ENCODE measurements around the gene HMG20A.
"Not testable (repeated sequence)": the region's sequence is repeated elsewhere in the genome, so short reads cannot be mapped to it uniquely, and the experiment has no call there.

HMG20A gene

GRCh38 chr15:77420610-77421369 lies at the start of gene HMG20A:
Gene HMG20A (plus strand): TSS chr15:77420888. CDS start chr15:77458408, 37,520 bp downstream.
- peak; percentile 10 to 11 for DNase-seq (ENCODE audit: low read depth in 2 of 2)

GRCh38 chr15:77371850-77372563 lies 48.7 kb upstream of the HMG20A start:
- no peak for DNase-seq (ENCODE audit: low read depth in 2 of 2)

- no peak for DNase-seq (ENCODE audit: low read depth in 2 of 2)
Measured at GRCh38 chr15:77373441-77373840, 47.2 kb upstream of the HMG20A start.

GRCh38 chr15:77375133-77375532 lies 45.6 kb upstream of the HMG20A start:
- no peak for DNase-seq (ENCODE audit: low read depth in 2 of 2)

- DNase-seq (ENCODE audit: low read depth in 2 of 2), result no peak
Measured at GRCh38 chr15:77376770-77377169, 43.9 kb upstream of the HMG20A start.

GRCh38 chr15:77380033-77380432 lies 40.7 kb upstream of the HMG20A start:
- no peak for DNase-seq (ENCODE audit: low read depth in 2 of 2)

- no peak for DNase-seq (ENCODE audit: low read depth in 2 of 2)
Measured at GRCh38 chr15:77384086-77384485, 36.6 kb upstream of the HMG20A start.

- DNase-seq (ENCODE audit: low read depth in 2 of 2), result no peak
Measured at GRCh38 chr15:77384589-77385359, 35.9 kb upstream of the HMG20A start.

GRCh38 chr15:77386626-77387025 lies 34.1 kb upstream of the HMG20A start:
- no peak for DNase-seq (ENCODE audit: low read depth in 2 of 2)

- no peak for DNase-seq (ENCODE audit: low read depth in 2 of 2)
Measured at GRCh38 chr15:77387365-77388105, 33.2 kb upstream of the HMG20A start.

- no peak for DNase-seq (ENCODE audit: low read depth in 2 of 2)
Measured at GRCh38 chr15:77391372-77391951, 29.2 kb upstream of the HMG20A start.

- no peak for DNase-seq (ENCODE audit: low read depth in 2 of 2)
Measured at GRCh38 chr15:77392762-77393470, 27.8 kb upstream of the HMG20A start.

GRCh38 chr15:77393471-77393840 lies 27.2 kb upstream of the HMG20A start:
- no peak for DNase-seq (ENCODE audit: low read depth in 2 of 2)

GRCh38 chr15:77395013-77395774 lies 25.5 kb upstream of the HMG20A start:
- no peak for DNase-seq (ENCODE audit: low read depth in 2 of 2)

GRCh38 chr15:77396692-77397091 lies 24.0 kb upstream of the HMG20A start:
- DNase-seq (ENCODE audit: low read depth in 2 of 2), result no peak

- no peak for DNase-seq (ENCODE audit: low read depth in 2 of 2)
Measured at GRCh38 chr15:77398927-77399326, 21.8 kb upstream of the HMG20A start.

GRCh38 chr15:77400258-77400657 lies 20.4 kb upstream of the HMG20A start:
- no peak for DNase-seq (ENCODE audit: low read depth in 2 of 2)

GRCh38 chr15:77402740-77403379 lies 17.8 kb upstream of the HMG20A start:
- DNase-seq (ENCODE audit: low read depth in 2 of 2), result no peak

GRCh38 chr15:77406173-77406759 lies 14.4 kb upstream of the HMG20A start:
- DNase-seq (ENCODE audit: low read depth in 2 of 2), result not testable (repeated sequence)
